Panc1 (cell line): ENCODE data around the gene TMEM61. TPM values are rescaled to one million over a fixed set of nuclear protein-coding genes. Genes with fewer than 3 reads are reported as not detected.

Experiments used
- ATAC-seq: fragments of 200-7000 bp; cut with Tn5 transposase; 2 replicates; pipeline ENCODE4 v1.9.1; 2020; ENCODE audit warnings: mild to moderate bottlenecking, moderate library complexity
- BruUV-seq: library from RNA; stranded (reverse); fragments of 400-500 nt; replicated peaks from 2 replicates; lab custom pipeline; 2021; lab: Mats Ljungman, UMichigan
- CTCF ChIA-PET: fragments of 300-600 bp; sonication (Branson Sonifier 250); formaldehyde crosslinking; loops from one replicate; lab custom pipeline; 2022; ENCODE audit warnings: antibody characterized with exemption; lab: Charles Lee
- POLR2A ChIA-PET: fragments of 300-600 bp; sonication (Branson Sonifier 250); formaldehyde crosslinking; loops from one replicate; lab custom pipeline; 2022; ENCODE audit warnings: antibody characterized with exemption; lab: Charles Lee
- DNase-seq: peaks from one replicate; pipeline ENCODE4 v3.0.0-alpha.2; 2010; ENCODE audit warnings: low read depth, low spot score
- H3K27ac ChIP-seq: 2 replicates; pipeline ENCODE4 v1.5.1; 2011; ENCODE audit warnings: mild to moderate bottlenecking, low read length, inconsistent platforms
- H3K27me3 ChIP-seq: fragments of 200-500 bp; sonication (Bioruptor generic); 2 replicates; pipeline ENCODE4 v1.6.0; 2014; ENCODE audit warnings: low read length, inconsistent platforms; ENCODE audit not compliant: control insufficient read depth, insufficient read depth
- H3K36me3 ChIP-seq: fragments of 200-500 bp; sonication (Bioruptor generic); 2 replicates; pipeline ENCODE4 v1.5.1; 2014; ENCODE audit warnings: inconsistent platforms, mild to moderate bottlenecking, low read length, moderate library complexity; ENCODE audit not compliant: control insufficient read depth, insufficient read depth
- H3K4me1 ChIP-seq: 2 replicates; pipeline ENCODE4 v1.5.1; 2011; ENCODE audit warnings: inconsistent platforms, mild to moderate bottlenecking, low read length, moderate library complexity; ENCODE audit not compliant: control insufficient read depth, insufficient read depth
- H3K4me3 ChIP-seq, 2 experiments: 2 replicates each; pipeline ENCODE4 v1.5.1; 2011 to 2012; ENCODE audit warnings: low read depth in 2 of 2, low read length in 2 of 2, mild to moderate bottlenecking in 2 of 2, inconsistent platforms in 1 of 2, moderate library complexity in 1 of 2
- H3K9me3 ChIP-seq: fragments of 200-500 bp; sonication (Bioruptor generic); 2 replicates; pipeline ENCODE4 v1.5.1; 2014; ENCODE audit warnings: low read depth, mild to moderate bottlenecking, inconsistent platforms, low read length, moderate library complexity; ENCODE audit not compliant: control insufficient read depth, insufficient read depth
- CTCF ChIP-seq: fragments of 450-650 bp; IDR thresholded peaks from 2 replicates; pipeline ENCODE4 v1.5.1; 2017; ENCODE audit warnings: mild to moderate bottlenecking
- POLR2AphosphoS5 ChIP-seq: IDR thresholded peaks from 2 replicates; pipeline ENCODE4 v1.6.1; 2012; ENCODE audit warnings: mild to moderate bottlenecking, low read depth, low read length, moderate library complexity
- REST ChIP-seq, 2 experiments: IDR thresholded peaks; 2 replicates each; pipeline ENCODE4 v1.6.1; 2011 to 2012; ENCODE audit warnings: low read depth in 2 of 2, control low read depth in 1 of 2, low read length in 1 of 2, mild to moderate bottlenecking in 1 of 2, moderate library complexity in 1 of 2; ENCODE audit not compliant: insufficient read depth in 1 of 2
- SIN3A ChIP-seq: IDR thresholded peaks from 2 replicates; pipeline ENCODE4 v1.6.1; 2012; ENCODE audit warnings: low read depth, mild to moderate bottlenecking, low read length, moderate library complexity, borderline replicate concordance; ENCODE audit not compliant: insufficient read depth
- TCF7L2 ChIP-seq: IDR thresholded peaks from 2 replicates; pipeline ENCODE4 v1.6.1; 2011; ENCODE audit warnings: mild to moderate bottlenecking, low read depth, low read length, inconsistent platforms
- in situ Hi-C: cut with HindIII; loops from 2 replicates; pipeline ENCODE4 v1.10.0; 2016; ENCODE audit warnings: low sequenced_read_pairs, low pct_unique_long_range_greater_than_20kb
- intact Hi-C: fragments of 100-400 bp; cut with micrococcal nuclease; formaldehyde crosslinking; loops from one replicate; pipeline ENCODE4 v1.10.0; 2022; ENCODE audit not compliant: unreplicated experiment
- total RNA-seq: library from RNA; stranded (reverse); gene quantifications from one replicate; pipeline ENCODE4 v1.2.1, GENCODE V29; 2021; ENCODE audit not compliant: unreplicated experiment

The TMEM61 gene
- total RNA-seq, 1 experiment from 2014 or later: not detected

DNA sequence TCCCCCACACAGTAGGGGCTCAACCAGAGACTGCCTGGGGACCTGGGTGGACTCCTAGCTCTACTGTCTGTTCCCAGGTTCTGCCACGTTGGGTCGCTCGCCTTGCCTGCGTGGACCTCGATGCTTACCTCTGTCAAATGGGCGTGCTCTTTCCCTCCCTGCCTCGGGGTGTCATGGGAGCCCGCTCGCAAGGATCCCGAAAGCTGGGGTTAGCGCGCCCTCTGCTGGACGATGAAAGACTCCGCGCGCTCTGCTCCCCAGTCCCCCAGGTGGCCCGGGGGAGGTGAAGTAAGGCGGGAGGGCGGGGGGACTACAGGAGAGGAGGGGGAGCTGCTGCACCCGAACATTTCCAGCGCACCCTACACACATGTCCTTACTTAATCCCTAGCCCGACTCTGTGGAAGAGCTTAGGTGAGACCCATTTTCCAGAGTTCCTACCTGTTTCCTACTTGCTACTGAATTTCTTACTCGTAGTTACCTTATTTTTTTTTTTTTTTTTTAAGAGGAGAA lies 16.0 kb downstream of the TMEM61 start:
- BruUV-seq: no TSS peak
- H3K4me1 ChIP-seq: no peaks in the 10 kb centered on the region
- DNase-seq: no peak
- no peak overlapping the region for H3K27ac ChIP-seq
- peak; percentile 88 for ATAC-seq
- intact Hi-C loops: loop anchor here (1.0 kb wide), 2 partner anchors 46 to 51 kb away; no protein-coding TSS in a partner anchor
- H3K36me3 ChIP-seq: no peaks in the 10 kb centered on the region
- H3K27me3 ChIP-seq: no peaks in the 10 kb centered on the region
- H3K9me3 ChIP-seq: no peaks in the 10 kb centered on the region
- CTCF ChIA-PET: interaction anchor here (0.7 to 2.8 kb wide), 6 partner anchors 20 to 51 kb away, joined by 3 to 19 read pairs (median 8); no protein-coding TSS in a partner anchor
- POLR2A ChIA-PET: interaction anchor here (0.7 kb wide), 1 partner anchor 153 kb away, joined by 6 read pairs; no protein-coding TSS in a partner anchor
- peak; percentile 92 for TF ChIP-seq CTCF
- no peak for TF ChIP-seq TCF7L2
- H3K4me3 ChIP-seq: no peak overlapping the region
- in situ Hi-C loops: no loop called here

DNA sequence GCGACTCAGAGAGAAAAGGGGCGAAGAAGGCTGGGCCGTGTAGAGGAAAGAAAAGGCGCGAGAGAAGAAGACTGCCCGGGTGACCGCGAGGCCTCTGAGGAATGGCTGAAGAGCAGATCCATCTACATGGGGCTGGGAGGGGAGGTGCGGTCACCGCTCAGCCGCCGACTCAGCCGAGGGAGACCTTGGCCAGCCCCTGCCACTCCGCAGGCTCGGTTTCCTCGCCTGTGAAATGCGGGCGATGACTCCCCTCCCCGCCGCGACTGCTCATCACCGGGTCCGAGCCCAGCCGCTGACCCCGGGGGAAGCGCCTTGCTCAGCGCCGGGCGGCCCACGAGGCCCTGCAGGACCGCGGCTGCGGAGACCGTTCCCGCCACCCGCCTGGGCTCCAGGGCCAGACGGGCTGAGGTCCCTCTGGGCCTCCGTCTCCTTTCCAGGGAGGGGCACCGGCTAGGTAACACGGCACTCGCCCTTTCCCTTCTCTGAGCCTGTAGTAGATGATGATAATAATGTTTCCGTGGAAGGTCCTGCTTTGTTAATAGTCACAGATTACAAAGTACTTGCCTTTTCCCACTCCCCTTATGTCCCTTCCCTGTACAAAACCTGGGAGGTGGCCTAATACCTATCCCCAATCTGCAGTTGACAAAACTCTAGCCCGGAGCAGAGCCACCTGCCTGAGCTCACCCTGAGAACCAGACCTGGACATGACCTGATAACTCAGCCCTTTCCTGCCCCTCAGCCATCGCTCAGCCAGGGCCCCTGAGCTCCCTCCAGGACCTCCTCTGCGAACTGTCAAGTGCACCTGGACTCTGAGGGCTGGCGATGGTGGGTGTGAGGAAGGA lies 16.7 kb downstream of the TMEM61 start:
- H3K36me3 ChIP-seq: no peaks in the 10 kb centered on the region
- POLR2A ChIA-PET: interaction anchor here (0.7 kb wide), 1 partner anchor 152 kb away, joined by 6 read pairs; no protein-coding TSS in a partner anchor
- TF ChIP-seq CTCF: no peak
- no peak for TF ChIP-seq SIN3A
- TF ChIP-seq POLR2AphosphoS5: no peak
- TF ChIP-seq REST (IDR thresholded peaks at IDR 0.05; ENCODE audit: insufficient read depth in 1 of 2, low read depth in 2 of 2, low read length in 1 of 2): no peak
- TF ChIP-seq TCF7L2: no peak
- no peak overlapping the region for H3K4me3 ChIP-seq
- H3K4me1 ChIP-seq: no peaks in the 10 kb centered on the region
- BruUV-seq: no TSS peak
- H3K27me3 ChIP-seq: no peaks in the 10 kb centered on the region
- no peaks in the 10 kb centered on the region for H3K9me3 ChIP-seq
- CTCF ChIA-PET: interaction anchor here (0.8 to 2.8 kb wide), 5 partner anchors 19 to 52 kb away, joined by 3 to 19 read pairs (median 9); no protein-coding TSS in a partner anchor
- DNase-seq (no peak), ATAC-seq (peak; percentile 70)
- no peak overlapping the region for H3K27ac ChIP-seq
- intact Hi-C loops (loop anchor here (1.0 kb wide), 2 partner anchors 47 to 52 kb away; no protein-coding TSS in a partner anchor), in situ Hi-C loops (no loop called here)
